GM12801 (cell line): Measurements from ENCODE around the gene NFKB1.

ENCODE experiments used
- TF ChIP-seq, protein P1 (sequence below): IDR thresholded peaks from one replicate; pipeline ENCODE4 v1.5.1; 2011; ENCODE audit warnings: control low read depth; ENCODE audit not compliant: insufficient read length; ENCODE audit errors: extremely low read depth

Gene NFKB1

DNA sequence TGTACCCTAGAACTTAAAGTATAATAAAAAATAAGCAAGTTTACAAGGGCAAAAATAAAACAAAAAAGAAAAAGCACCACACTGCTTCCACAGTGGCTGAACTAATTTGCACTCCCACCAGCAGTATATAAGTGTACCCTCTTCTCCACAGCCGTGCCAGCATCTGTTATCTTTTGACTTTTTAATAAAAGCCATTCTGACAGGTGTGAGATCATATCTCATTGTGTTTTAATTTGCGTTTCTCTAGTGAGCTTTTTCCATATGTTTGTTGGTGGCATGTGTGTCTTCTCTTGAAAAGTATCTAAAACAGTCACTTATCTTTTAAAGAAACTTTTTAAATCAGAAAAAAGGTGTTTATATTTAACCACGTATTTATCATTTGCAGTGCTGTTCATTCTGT lies 71.3 kb downstream of the NFKB1 start:
- TF ChIP-seq, protein P1, sequence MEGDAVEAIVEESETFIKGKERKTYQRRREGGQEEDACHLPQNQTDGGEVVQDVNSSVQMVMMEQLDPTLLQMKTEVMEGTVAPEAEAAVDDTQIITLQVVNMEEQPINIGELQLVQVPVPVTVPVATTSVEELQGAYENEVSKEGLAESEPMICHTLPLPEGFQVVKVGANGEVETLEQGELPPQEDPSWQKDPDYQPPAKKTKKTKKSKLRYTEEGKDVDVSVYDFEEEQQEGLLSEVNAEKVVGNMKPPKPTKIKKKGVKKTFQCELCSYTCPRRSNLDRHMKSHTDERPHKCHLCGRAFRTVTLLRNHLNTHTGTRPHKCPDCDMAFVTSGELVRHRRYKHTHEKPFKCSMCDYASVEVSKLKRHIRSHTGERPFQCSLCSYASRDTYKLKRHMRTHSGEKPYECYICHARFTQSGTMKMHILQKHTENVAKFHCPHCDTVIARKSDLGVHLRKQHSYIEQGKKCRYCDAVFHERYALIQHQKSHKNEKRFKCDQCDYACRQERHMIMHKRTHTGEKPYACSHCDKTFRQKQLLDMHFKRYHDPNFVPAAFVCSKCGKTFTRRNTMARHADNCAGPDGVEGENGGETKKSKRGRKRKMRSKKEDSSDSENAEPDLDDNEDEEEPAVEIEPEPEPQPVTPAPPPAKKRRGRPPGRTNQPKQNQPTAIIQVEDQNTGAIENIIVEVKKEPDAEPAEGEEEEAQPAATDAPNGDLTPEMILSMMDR: no peak

DNA sequence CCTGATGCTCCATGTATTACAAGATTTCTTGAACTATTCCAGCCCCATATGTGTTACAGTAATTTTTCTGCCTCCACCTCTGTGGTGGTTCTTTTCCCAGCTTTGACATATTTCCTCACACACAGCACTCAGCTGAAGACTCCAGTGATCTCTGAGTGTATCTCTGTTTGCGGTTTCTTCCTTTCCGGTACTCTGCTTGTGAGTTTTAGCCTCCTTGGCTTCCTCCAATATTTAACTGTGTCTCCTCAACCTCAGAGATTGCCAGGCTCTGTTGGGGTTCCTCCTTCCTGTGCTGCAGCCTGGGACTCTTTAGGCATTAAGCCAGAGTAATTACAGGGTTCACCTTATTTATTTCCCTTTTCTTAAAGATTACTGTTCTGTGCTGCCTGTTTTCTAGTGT lies 73.2 kb downstream of the NFKB1 start:
- TF ChIP-seq, protein P1: no peak

DNA sequence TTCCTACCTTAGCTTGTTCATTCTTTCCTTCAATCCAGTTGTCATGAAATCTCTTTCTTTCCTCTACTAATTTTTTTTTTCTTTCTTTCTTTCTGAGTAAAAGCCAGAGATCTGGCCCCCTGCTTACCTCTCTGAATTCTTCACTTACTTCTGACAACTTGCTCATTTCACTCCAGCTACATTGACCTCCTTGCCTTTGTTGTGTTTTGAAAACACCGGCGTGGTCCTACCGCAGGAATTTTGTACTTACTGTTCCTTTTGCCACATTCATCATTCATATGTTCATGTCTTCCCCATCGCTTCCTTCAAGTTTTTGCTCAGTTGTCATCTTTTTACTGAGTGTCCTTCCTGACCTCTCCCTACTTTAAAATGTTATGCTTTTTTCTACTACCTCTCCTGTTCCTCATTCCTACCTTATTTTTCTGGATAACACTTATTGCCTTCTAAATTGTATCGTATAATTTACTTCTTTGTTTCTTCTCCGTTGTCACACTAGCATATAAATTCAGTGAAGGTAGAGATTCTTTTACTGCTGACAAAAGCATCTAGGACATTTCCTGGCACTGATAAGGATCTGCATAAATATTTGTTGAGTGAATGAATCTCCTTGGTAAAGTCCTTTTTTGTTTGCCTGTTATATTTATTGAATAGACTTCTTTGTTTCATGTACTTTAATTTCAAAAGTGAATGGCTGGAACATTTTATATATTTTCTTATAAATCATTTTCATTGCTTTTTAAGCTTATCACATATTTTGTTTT lies 74.4 kb downstream of the NFKB1 start:
- TF ChIP-seq, protein P1: no peak

DNA sequence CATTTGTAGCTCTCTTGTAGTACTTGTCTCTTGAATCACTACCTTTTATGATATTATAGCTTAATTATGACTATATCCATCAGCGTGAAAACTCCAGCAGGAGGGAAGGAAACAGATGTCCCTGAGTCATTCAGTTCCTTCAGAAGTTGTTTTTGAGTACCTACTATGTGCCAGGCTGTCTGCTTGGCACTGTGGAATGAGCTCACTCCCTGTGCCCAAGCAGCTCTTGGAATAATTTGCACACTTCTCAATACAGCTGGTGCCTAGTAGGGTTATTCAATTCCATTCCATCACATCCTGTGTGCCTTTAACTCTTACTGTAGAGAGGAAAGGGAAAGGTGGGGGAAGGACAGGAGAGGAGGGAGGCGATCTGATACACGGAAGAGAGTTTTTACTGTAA lies 77.1 kb downstream of the NFKB1 start:
- TF ChIP-seq, protein P1: no peak

DNA sequence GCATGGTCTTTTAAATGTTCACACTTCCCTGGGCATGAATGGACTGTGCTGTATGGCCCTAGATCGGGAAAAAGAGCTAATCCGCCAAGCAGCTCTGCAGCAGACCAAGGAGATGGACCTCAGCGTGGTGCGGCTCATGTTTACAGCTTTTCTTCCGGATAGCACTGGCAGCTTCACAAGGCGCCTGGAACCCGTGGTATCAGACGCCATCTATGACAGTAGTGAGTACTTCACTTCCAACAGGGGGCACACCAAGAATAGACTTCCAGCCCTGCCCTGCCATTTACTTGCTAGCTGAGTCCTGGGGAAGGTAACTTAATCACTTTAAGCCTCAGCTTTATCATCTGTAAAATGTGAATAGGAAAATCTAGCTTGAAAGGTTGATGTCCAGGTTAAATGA lies 77.7 kb downstream of the NFKB1 start:
- TF ChIP-seq, protein P1: no peak

DNA sequence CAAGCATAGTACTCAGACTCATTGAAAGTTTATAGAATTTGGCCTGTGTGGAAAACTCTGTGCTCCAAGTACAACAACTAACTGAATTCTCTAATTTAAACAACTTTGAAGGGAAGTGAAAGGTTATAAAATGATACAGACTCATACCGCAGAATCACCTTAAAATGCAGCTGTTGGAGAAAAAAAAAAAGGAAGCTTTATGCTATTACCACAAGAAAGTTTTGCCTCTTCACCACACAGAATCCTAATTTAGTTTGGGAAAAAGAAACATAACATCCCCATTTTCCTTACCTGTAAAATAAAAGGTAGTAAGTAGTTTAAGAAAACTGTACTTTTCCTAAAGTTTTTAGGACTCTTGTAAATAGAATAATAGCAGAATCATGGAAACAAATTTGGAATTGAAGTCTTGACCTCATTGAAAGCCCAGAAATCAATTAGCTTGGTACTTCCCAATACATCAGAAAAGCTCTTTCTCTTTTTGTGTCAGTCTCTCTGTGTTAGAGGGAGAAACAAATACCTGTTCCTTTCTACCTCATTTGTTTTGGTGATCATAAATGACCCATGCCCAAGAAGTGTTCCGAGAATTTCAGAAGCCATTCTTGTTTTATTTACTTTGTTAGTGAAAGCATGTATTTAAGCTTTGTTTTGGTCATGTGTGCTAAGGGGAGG lies 78.8 kb downstream of the NFKB1 start:
- TF ChIP-seq, protein P1: no peak

DNA sequence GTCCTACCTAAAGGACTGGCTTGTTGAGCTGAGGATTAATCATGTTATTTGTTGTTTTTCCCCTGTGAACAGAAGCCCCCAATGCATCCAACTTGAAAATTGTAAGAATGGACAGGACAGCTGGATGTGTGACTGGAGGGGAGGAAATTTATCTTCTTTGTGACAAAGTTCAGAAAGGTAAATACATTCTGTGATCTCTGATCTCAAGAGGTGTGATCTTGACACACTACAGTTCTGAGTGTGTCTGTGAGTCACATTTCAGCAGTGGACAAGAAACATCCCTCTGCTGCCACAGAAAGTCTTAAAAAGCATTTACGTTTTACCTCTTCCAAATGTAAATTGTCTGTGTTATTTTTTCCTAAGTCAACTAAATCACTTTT lies 79.3 kb downstream of the NFKB1 start:
- TF ChIP-seq, protein P1: no peak
